Brain microvascular endothelial cell (primary cell): ENCODE data around the gene SIGLEC12.

Experiments used
- DNase-seq: peaks from one replicate; pipeline ENCODE4 v3.0.0-alpha.2; 2020
- H3K27ac ChIP-seq: fragments of 250-450 bp; sonication (Bioruptor Pico); 2 replicates; pipeline ENCODE4 v1.5.1; 2020; ENCODE audit warnings: mild to moderate bottlenecking, moderate library complexity
- H3K27me3 ChIP-seq: fragments of 250-450 bp; sonication (Bioruptor Pico); replicated peaks from 2 replicates; pipeline ENCODE4 v1.5.1; 2020; ENCODE audit warnings: mild to moderate bottlenecking
- H3K36me3 ChIP-seq: fragments of 250-450 bp; sonication (Bioruptor Pico); replicated peaks from 2 replicates; pipeline ENCODE4 v1.5.1; 2020; ENCODE audit warnings: mild to moderate bottlenecking
- H3K4me3 ChIP-seq: 2 replicates; pipeline ENCODE4 v1.5.1; 2011; ENCODE audit warnings: low read depth, mild to moderate bottlenecking, control low read depth, low read length, moderate library complexity
- CTCF ChIP-seq: IDR thresholded peaks from 2 replicates; pipeline ENCODE4 v1.5.1; 2011; ENCODE audit warnings: low read depth, mild to moderate bottlenecking, moderate library complexity, low read length, control low read depth, inconsistent platforms; ENCODE audit errors: missing control alignments
- in situ Hi-C: cut with HindIII; loops from 2 replicates; pipeline ENCODE4 v1.10.0; 2017; ENCODE audit warnings: low sequenced_read_pairs, low pct_ligation_motif_present

Gene SIGLEC12

GRCh38 chr19:51514866-51515481 lies 13.4 kb upstream of the SIGLEC12 start:
- H3K4me3 ChIP-seq, result no peak overlapping the region
- in situ Hi-C loops, result no loop called here
- H3K27ac ChIP-seq, result no peak overlapping the region
- H3K27me3 ChIP-seq, result no peaks in the 10 kb centered on the region
- no peaks in the 10 kb centered on the region for H3K36me3 ChIP-seq
- DNase-seq, result peak; percentile 36
- peak; percentile 76 for TF ChIP-seq CTCF

- Histone ChIP-seq H3K36me3 (no peaks in the 10 kb centered on the region), H3K27me3 (no peaks in the 10 kb centered on the region), H3K4me3 (no peak overlapping the region), H3K27ac (no peak overlapping the region)
- no peak for DNase-seq
- in situ Hi-C loops, result no loop called here
- TF ChIP-seq CTCF, result no peak
Observed at GRCh38 chr19:51513968-51514367, 12.4 kb upstream of the SIGLEC12 start.

GRCh38 chr19:51511353-51511752 lies 9.8 kb upstream of the SIGLEC12 start:
- no peak overlapping the region for H3K4me3 ChIP-seq
- H3K27me3 ChIP-seq, result no peaks in the 10 kb centered on the region
- in situ Hi-C loops, result no loop called here
- no peaks in the 10 kb centered on the region for H3K36me3 ChIP-seq
- TF ChIP-seq CTCF, result peak; percentile 20
- DNase-seq, result no peak
- H3K27ac ChIP-seq, result no peak overlapping the region

- H3K27ac ChIP-seq, result no peak overlapping the region
- in situ Hi-C loops, result no loop called here
- no peak for TF ChIP-seq CTCF
- H3K36me3 ChIP-seq, result no peaks in the 10 kb centered on the region
- no peak for DNase-seq
- no peak overlapping the region for H3K4me3 ChIP-seq
- H3K27me3 ChIP-seq, result no peaks in the 10 kb centered on the region
Observed at GRCh38 chr19:51509823-51510660, 8.4 kb upstream of the SIGLEC12 start.

- Histone ChIP-seq H3K27ac (no peak overlapping the region), H3K27me3 (no peaks in the 10 kb centered on the region), H3K4me3 (no peak overlapping the region), H3K36me3 (no peaks in the 10 kb centered on the region)
- DNase-seq, result no peak
- in situ Hi-C loops, result no loop called here
- TF ChIP-seq CTCF, result no peak
Observed at GRCh38 chr19:51508059-51508733, 6.6 kb upstream of the SIGLEC12 start.
